Endodermal cell (in vitro differentiated cells): ENCODE results near the gene TAGLN3. TPM values are rescaled to one million over a fixed set of nuclear protein-coding genes. Genes with fewer than 3 reads are reported as not detected.

Experiments used
- DNase-seq: peaks from one replicate; pipeline ENCODE4 v3.0.0-alpha.2; 2017
- H3K27ac ChIP-seq: 2 replicates; pipeline ENCODE4 v1.5.1; 2013; ENCODE audit warnings: mild to moderate bottlenecking, low read depth, low read length, moderate library complexity
- H3K27me3 ChIP-seq: 2 replicates; pipeline ENCODE4 v1.6.1; 2013; ENCODE audit warnings: mild to moderate bottlenecking, low read length, moderate library complexity; ENCODE audit not compliant: insufficient read depth, control insufficient read depth, poor library complexity, severe bottlenecking
- H3K36me3 ChIP-seq: 2 replicates; pipeline ENCODE4 v1.7.0; 2013; ENCODE audit warnings: mild to moderate bottlenecking, low read length, moderate library complexity; ENCODE audit not compliant: control insufficient read depth, insufficient read depth
- H3K4me1 ChIP-seq: one replicate; pipeline ENCODE4 v1.7.0; 2013; ENCODE audit warnings: low read length; ENCODE audit not compliant: control insufficient read depth, insufficient read depth
- H3K4me3 ChIP-seq: 2 replicates; pipeline ENCODE4 v1.5.1; 2013; ENCODE audit warnings: mild to moderate bottlenecking, low read length, moderate library complexity
- H3K9ac ChIP-seq: 2 replicates; pipeline ENCODE4 v1.6.1; 2013; ENCODE audit warnings: mild to moderate bottlenecking, low read length, moderate library complexity; ENCODE audit not compliant: poor library complexity, severe bottlenecking; ENCODE audit errors: extremely low read depth
- H3K9me3 ChIP-seq: 2 replicates; pipeline ENCODE4 v1.6.1; 2013; ENCODE audit warnings: mild to moderate bottlenecking, low read length, moderate library complexity; ENCODE audit not compliant: control insufficient read depth
- H3K27ac Mint-ChIP-seq: 2 replicates; pipeline ENCODE4 v1.8.0; 2020; ENCODE audit warnings: mixed read lengths
- H3K27me3 Mint-ChIP-seq: 2 replicates; pipeline ENCODE4 v1.8.0; 2021; ENCODE audit warnings: mild to moderate bottlenecking, mixed read lengths; ENCODE audit not compliant: insufficient read depth
- H3K36me3 Mint-ChIP-seq: 2 replicates; pipeline ENCODE4 v1.8.0; 2020; ENCODE audit warnings: low read depth, mixed read lengths
- H3K4me1 Mint-ChIP-seq: 2 replicates; pipeline ENCODE4 v1.8.0; 2020; ENCODE audit warnings: mixed read lengths
- H3K4me3 Mint-ChIP-seq: 2 replicates; pipeline ENCODE4 v1.8.0; 2020; ENCODE audit warnings: mild to moderate bottlenecking, moderate library complexity, mixed read lengths
- H3K9me3 Mint-ChIP-seq: 2 replicates; pipeline ENCODE4 v1.8.0; 2020; ENCODE audit warnings: mild to moderate bottlenecking, mixed read lengths
- CTCF ChIP-seq: fragments of 200-600 bp; sonication (generic); conservative IDR thresholded peaks from 2 replicates; pipeline ENCODE4 v1.5.0; 2021; ENCODE audit warnings: antibody characterized with exemption, mild to moderate bottlenecking
- WGBS, 2 experiments: methylation state at CpG; one replicate each; pipeline versions ENCODE4 v1.1.5 to v1.1.7; 2013; ENCODE audit warnings: missing lambda C conversion rate in 2 of 2, mixed read lengths in 1 of 2; ENCODE audit not compliant: insufficient coverage in 1 of 2, insufficient read length in 1 of 2; 5-methylcytosine and 5-hydroxymethylcytosine counted together
- total RNA-seq, 2 donors: library from RNA; stranded (reverse); fragmentation: NEBNext Ultra II Directional in 1 of 2; extraction: Animal tissue kit (Norgen Biotek cat#: 25700) in 1 of 2; gene quantifications; 2 replicates in 1 of 2; 3 replicates in 1 of 2; pipeline ENCODE4 v1.2.1, GENCODE V29; 2021

TAGLN3 gene
- total RNA-seq, 2 donors from 2014 or later = 1.4 to 3.7 TPM

- H3K36me3 ChIP-seq = no peaks in the 10 kb centered on the region
- no peaks in the 10 kb centered on the region for H3K4me1 Mint-ChIP-seq
- no peak for TF ChIP-seq CTCF
- WGBS, 2 experiments = 91 to 94% methylated on average over 2 of the region's 3 CpGs
- no peaks in the 10 kb centered on the region for H3K27me3 Mint-ChIP-seq
- H3K9me3 Mint-ChIP-seq = peaks cover 18% of the 10 kb centered on the region
- no peak for DNase-seq
- H3K27ac ChIP-seq = peak overlapping the region; percentile 58
- no peak overlapping the region for H3K4me3 Mint-ChIP-seq
- no peaks in the 10 kb centered on the region for H3K27me3 ChIP-seq
- no peaks in the 10 kb centered on the region for H3K4me1 ChIP-seq
- no peak overlapping the region for H3K4me3 ChIP-seq
- H3K9ac ChIP-seq = no peak overlapping the region
- H3K27ac Mint-ChIP-seq = no peak overlapping the region
- peaks cover 2% of the 10 kb centered on the region for H3K36me3 Mint-ChIP-seq
- H3K9me3 ChIP-seq = no peaks in the 10 kb centered on the region
Observed at GRCh38 chr3:112038863-112039262, 40.1 kb downstream of the TAGLN3 start.

GRCh38 chr3:112041321-112041720, 42.6 kb downstream of the TAGLN3 start:
- Mint-ChIP-seq H3K4me3 (no peak overlapping the region), H3K9me3 (peaks cover 13% of the 10 kb centered on the region), H3K27me3 (no peaks in the 10 kb centered on the region), H3K27ac (no peak overlapping the region), H3K4me1 (no peaks in the 10 kb centered on the region), H3K36me3 (peaks cover 2% of the 10 kb centered on the region)
- no peak for TF ChIP-seq CTCF
- Histone ChIP-seq H3K27ac (no peak overlapping the region), H3K9me3 (no peaks in the 10 kb centered on the region), H3K36me3 (no peaks in the 10 kb centered on the region), H3K4me1 (no peaks in the 10 kb centered on the region), H3K9ac (no peak overlapping the region), H3K4me3 (no peak overlapping the region), H3K27me3 (no peaks in the 10 kb centered on the region)
- no peak for DNase-seq

DNA sequence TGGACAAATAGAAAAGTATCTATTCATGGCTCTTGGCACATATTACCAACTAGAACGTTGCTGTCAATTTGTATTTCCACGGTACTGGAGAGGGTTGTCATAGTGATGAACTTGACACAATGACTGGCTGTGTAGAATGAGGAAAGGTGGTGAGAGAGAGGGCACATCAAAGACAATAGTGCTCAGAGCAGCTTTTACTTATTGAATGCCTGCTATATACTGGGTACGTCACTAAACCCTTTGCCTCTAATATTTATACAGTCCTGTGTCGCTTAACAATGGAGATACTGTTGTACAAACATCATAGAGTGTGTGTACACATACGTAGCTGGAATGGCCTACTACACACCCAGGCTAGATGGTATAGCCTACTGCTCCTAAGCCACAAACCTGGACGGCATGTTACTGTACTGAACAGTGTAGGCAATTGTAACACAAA, 44.1 kb downstream of the TAGLN3 start:
- Mint-ChIP-seq H3K36me3 (no peaks in the 10 kb centered on the region), H3K27ac (no peak overlapping the region), H3K9me3 (no peaks in the 10 kb centered on the region), H3K4me3 (no peak overlapping the region), H3K27me3 (peaks cover under 1% of the 10 kb centered on the region), H3K4me1 (peaks cover 2% of the 10 kb centered on the region)
- Histone ChIP-seq H3K4me1 (no peaks in the 10 kb centered on the region), H3K36me3 (no peaks in the 10 kb centered on the region), H3K4me3 (no peak overlapping the region), H3K27me3 (no peaks in the 10 kb centered on the region), H3K27ac (peak overlapping the region; percentile 18), H3K9ac (no peak overlapping the region), H3K9me3 (no peaks in the 10 kb centered on the region)
- TF ChIP-seq CTCF = no peak
- WGBS, 2 experiments = 83% methylated on average over 3 to 6 of the region's 6 CpGs
- DNase-seq = no peak
